ENCODE measurements around the gene FGF12.

FGF12 gene

GRCh38 chr3:192444096-192444790, 283.1 kb downstream of the FGF12 start:
- peak; percentile 97 for TF ChIP-seq CTCF (IDR thresholded peaks at IDR 0.05; ENCODE audit: low read depth, low read length)
- in situ Hi-C loops (cut with HindIII; ENCODE audit: low sequenced_read_pairs) = no loop called here
- no peak overlapping the region for H3K4me3 ChIP-seq (ENCODE audit: low read depth, low read length)
- peak; percentile 68 for DNase-seq (ENCODE audit: low read depth, low spot score)

GRCh38 chr3:192435241-192435640, 292.1 kb downstream of the FGF12 start:
- DNase-seq (ENCODE audit: low read depth, low spot score) = no peak
- no peak for TF ChIP-seq CTCF (IDR thresholded peaks at IDR 0.05; ENCODE audit: low read depth, low read length)
- in situ Hi-C loops (cut with HindIII; ENCODE audit: low sequenced_read_pairs) = no loop called here
- H3K4me3 ChIP-seq (ENCODE audit: low read depth, low read length) = no peak overlapping the region

- H3K4me3 ChIP-seq (ENCODE audit: low read depth, low read length) = no peak overlapping the region
- no peak for DNase-seq (ENCODE audit: low read depth, low spot score)
- in situ Hi-C loops (cut with HindIII; ENCODE audit: low sequenced_read_pairs) = no loop called here
- no peak for TF ChIP-seq CTCF (IDR thresholded peaks at IDR 0.05; ENCODE audit: low read depth, low read length)
These were observed 293.2 kb downstream of the FGF12 start for GRCh38 chr3:192434186-192434585.

- H3K4me3 ChIP-seq (ENCODE audit: low read depth, low read length) = no peak overlapping the region
- DNase-seq (ENCODE audit: low read depth, low spot score) = no peak
- no peak for TF ChIP-seq CTCF (IDR thresholded peaks at IDR 0.05; ENCODE audit: low read depth, low read length)
- in situ Hi-C loops (cut with HindIII; ENCODE audit: low sequenced_read_pairs) = no loop called here
These were observed 293.6 kb downstream of the FGF12 start for GRCh38 chr3:192433704-192434103.

- H3K4me3 ChIP-seq (ENCODE audit: low read depth, low read length) = no peak overlapping the region
- peak; percentile 59 for DNase-seq (ENCODE audit: low read depth, low spot score)
- peak; percentile 26 for TF ChIP-seq CTCF (IDR thresholded peaks at IDR 0.05; ENCODE audit: low read depth, low read length)
- in situ Hi-C loops (cut with HindIII; ENCODE audit: low sequenced_read_pairs) = no loop called here
These were observed 304.4 kb downstream of the FGF12 start for GRCh38 chr3:192422997-192423342.

- peak; percentile 49 for DNase-seq (ENCODE audit: low read depth, low spot score)
- H3K4me3 ChIP-seq (ENCODE audit: low read depth, low read length) = no peak overlapping the region
- in situ Hi-C loops (cut with HindIII; ENCODE audit: low sequenced_read_pairs) = no loop called here
- TF ChIP-seq CTCF (IDR thresholded peaks at IDR 0.05; ENCODE audit: low read depth, low read length) = no peak
These were observed 304.9 kb downstream of the FGF12 start for GRCh38 chr3:192422321-192422996.
